Measurements from ENCODE around the gene EIF4G3. TPM values are rescaled to one million over a fixed set of nuclear protein-coding genes. Genes with fewer than 3 reads are reported as not detected.

EIF4G3 gene
- total RNA-seq, 1 experiment from 2014 or later: 55.4 TPM

DNA sequence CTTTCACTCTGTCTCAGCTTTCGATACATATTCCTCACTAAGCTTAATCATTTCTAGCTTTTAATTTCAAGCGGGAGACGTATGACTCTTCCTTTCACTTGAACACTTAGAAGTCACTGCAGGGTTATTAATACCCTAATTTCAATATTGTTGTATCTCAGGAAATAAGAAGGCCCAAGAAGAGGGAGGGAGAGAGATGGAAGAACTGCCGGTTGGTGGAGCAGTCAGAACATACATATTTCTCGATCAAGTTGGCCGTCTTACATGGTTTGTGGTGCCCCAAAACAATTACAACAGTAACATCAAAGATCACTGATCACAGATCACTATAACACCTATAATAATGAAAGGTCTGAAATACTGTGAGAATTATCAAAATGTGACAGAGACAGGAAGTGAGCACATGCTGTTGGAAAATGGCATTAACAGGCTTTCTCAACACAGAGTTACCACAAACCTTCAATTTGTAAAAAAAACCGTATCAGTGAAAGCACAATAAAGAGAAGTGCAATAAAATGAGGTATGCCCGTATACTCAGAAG, 244.2 kb downstream of the EIF4G3 start:
- H3K4me1 ChIP-seq: no peaks in the 10 kb centered on the region
- intact Hi-C loops (cut with micrococcal nuclease; ENCODE audit: unreplicated experiment): no loop called here

DNA sequence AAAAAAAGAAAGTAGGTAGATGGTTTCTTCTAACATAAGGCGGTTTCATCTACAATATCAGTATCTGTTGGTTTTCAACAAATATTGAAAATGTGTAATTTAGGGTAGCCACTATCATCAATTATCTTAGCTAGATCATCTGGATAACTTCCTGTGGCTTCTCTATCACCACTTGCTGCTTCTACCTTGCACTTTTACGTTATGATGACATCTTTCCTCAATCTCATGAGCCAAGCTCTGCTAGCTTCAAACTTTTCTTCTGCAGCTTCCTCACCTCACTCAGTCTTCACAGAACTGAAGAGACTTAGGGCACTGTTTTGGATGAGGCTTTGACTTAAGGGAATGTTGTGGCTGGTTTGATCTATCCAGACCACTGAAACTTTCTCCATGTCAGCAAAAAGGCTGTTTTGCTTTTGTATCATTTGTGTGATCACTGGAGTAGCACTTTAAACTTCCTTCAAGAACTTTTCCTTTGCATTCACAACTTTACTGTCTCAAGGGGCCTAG, 244.7 kb downstream of the EIF4G3 start:
- Mint-ChIP-seq H3K4me1 (ENCODE audit: low read depth, unreplicated experiment) (no peaks in the 10 kb centered on the region), H3K27me3 (ENCODE audit: insufficient read depth, unreplicated experiment) (no peaks in the 10 kb centered on the region), H3K36me3 (ENCODE audit: insufficient read depth, unreplicated experiment) (peaks cover 24% of the 10 kb centered on the region), H3K27ac (ENCODE audit: unreplicated experiment) (no peak overlapping the region), H3K4me3 (ENCODE audit: unreplicated experiment) (no peak overlapping the region), H3K9me3 (ENCODE audit: unreplicated experiment) (no peaks in the 10 kb centered on the region)
- intact Hi-C loops (cut with micrococcal nuclease; ENCODE audit: unreplicated experiment): no loop called here
- Histone ChIP-seq H3K4me3 (ENCODE audit: low read depth, low read length) (no peak overlapping the region), H3K27me3 (replicated peaks; ENCODE audit: control insufficient read depth, insufficient read depth, low read length) (no peaks in the 10 kb centered on the region), H3K9me3 (no peaks in the 10 kb centered on the region), H3K36me3 (ENCODE audit: control insufficient read depth, insufficient read depth, low read length) (no peaks in the 10 kb centered on the region; the same call in 1 of the 2 replicates), H3K4me1 (no peaks in the 10 kb centered on the region)
- CTCF ChIA-PET: no interaction called here
- POLR2A ChIA-PET: interaction anchor here (0.6 kb wide), 1 partner anchor 146 kb away, joined by 4 read pairs; no protein-coding TSS in a partner anchor
- BruUV-seq (replicated peaks): no TSS peak
- DNase-seq: no peak
- TF ChIP-seq, protein P1, sequence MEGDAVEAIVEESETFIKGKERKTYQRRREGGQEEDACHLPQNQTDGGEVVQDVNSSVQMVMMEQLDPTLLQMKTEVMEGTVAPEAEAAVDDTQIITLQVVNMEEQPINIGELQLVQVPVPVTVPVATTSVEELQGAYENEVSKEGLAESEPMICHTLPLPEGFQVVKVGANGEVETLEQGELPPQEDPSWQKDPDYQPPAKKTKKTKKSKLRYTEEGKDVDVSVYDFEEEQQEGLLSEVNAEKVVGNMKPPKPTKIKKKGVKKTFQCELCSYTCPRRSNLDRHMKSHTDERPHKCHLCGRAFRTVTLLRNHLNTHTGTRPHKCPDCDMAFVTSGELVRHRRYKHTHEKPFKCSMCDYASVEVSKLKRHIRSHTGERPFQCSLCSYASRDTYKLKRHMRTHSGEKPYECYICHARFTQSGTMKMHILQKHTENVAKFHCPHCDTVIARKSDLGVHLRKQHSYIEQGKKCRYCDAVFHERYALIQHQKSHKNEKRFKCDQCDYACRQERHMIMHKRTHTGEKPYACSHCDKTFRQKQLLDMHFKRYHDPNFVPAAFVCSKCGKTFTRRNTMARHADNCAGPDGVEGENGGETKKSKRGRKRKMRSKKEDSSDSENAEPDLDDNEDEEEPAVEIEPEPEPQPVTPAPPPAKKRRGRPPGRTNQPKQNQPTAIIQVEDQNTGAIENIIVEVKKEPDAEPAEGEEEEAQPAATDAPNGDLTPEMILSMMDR (IDR thresholded peaks at IDR 0.05; ENCODE audit: insufficient read depth in 1 of 2, low read depth in 1 of 2, low read length in 1 of 2, severe bottlenecking in 1 of 2, unreplicated experiment in 1 of 2): no peak

More for the DNA sequence above, 244.2 kb downstream of the EIF4G3 start:
- Mint-ChIP-seq H3K9me3 (ENCODE audit: unreplicated experiment) (no peaks in the 10 kb centered on the region), H3K4me1 (ENCODE audit: low read depth, unreplicated experiment) (no peaks in the 10 kb centered on the region), H3K36me3 (ENCODE audit: insufficient read depth, unreplicated experiment) (peaks cover 23% of the 10 kb centered on the region), H3K4me3 (ENCODE audit: unreplicated experiment) (no peak overlapping the region), H3K27me3 (ENCODE audit: insufficient read depth, unreplicated experiment) (no peaks in the 10 kb centered on the region), H3K27ac (ENCODE audit: unreplicated experiment) (no peak overlapping the region)
- CTCF ChIA-PET: no interaction called here
- DNase-seq: no peak
- no peaks in the 10 kb centered on the region for H3K27me3 ChIP-seq (replicated peaks; ENCODE audit: control insufficient read depth, insufficient read depth, low read length)
- TF ChIP-seq, protein P1 (IDR thresholded peaks at IDR 0.05; ENCODE audit: insufficient read depth in 1 of 2, low read depth in 1 of 2, low read length in 1 of 2, severe bottlenecking in 1 of 2, unreplicated experiment in 1 of 2): no peak
- no TSS peak for BruUV-seq (replicated peaks)
- H3K36me3 ChIP-seq (ENCODE audit: control insufficient read depth, insufficient read depth, low read length): no peaks in the 10 kb centered on the region; the same call in 1 of the 2 replicates
- H3K9me3 ChIP-seq: no peaks in the 10 kb centered on the region
- H3K4me3 ChIP-seq (ENCODE audit: low read depth, low read length): no peak overlapping the region
- POLR2A ChIA-PET: no interaction called here

DNA sequence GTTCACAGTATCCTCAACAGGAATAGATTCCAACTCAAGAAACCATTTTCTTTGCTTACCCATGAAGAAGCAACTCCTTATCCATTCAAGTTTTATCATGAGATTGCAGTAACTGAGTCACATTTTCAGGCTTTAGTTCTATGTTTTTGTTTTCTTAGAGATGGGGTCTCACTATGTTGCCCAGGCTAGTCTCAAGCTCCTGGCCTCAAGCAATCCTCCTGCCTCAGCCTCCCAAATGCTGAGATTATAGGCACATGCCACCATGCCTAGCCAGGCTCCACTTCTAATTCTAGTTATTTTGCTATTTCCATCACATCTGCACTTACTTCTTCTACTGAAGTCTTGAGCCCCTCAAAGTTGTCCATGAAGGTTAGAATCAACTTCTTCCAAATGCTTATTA, 246.3 kb downstream of the EIF4G3 start:
- no peak for DNase-seq
- ChIA-PET CTCF (no interaction called here), POLR2A (no interaction called here)
- intact Hi-C loops (cut with micrococcal nuclease; ENCODE audit: unreplicated experiment): no loop called here
- no peak overlapping the region for H3K4me3 ChIP-seq (ENCODE audit: low read depth, low read length)
- H3K9me3 ChIP-seq: no peaks in the 10 kb centered on the region
- H3K36me3 Mint-ChIP-seq (ENCODE audit: insufficient read depth, unreplicated experiment): peaks cover 21% of the 10 kb centered on the region
- H3K27ac Mint-ChIP-seq (ENCODE audit: unreplicated experiment): no peak overlapping the region
- H3K36me3 ChIP-seq (ENCODE audit: control insufficient read depth, insufficient read depth, low read length): no peaks in the 10 kb centered on the region; the same call in 1 of the 2 replicates
- no peaks in the 10 kb centered on the region for H3K4me1 ChIP-seq
- H3K27me3 Mint-ChIP-seq (ENCODE audit: insufficient read depth, unreplicated experiment): no peaks in the 10 kb centered on the region
- TF ChIP-seq, protein P1 (IDR thresholded peaks at IDR 0.05; ENCODE audit: insufficient read depth in 1 of 2, low read depth in 1 of 2, low read length in 1 of 2, severe bottlenecking in 1 of 2, unreplicated experiment in 1 of 2): no peak
- no TSS peak for BruUV-seq (replicated peaks)
- H3K27me3 ChIP-seq (replicated peaks; ENCODE audit: control insufficient read depth, insufficient read depth, low read length): no peaks in the 10 kb centered on the region
- H3K4me3 Mint-ChIP-seq (ENCODE audit: unreplicated experiment): no peak overlapping the region
- no peaks in the 10 kb centered on the region for H3K4me1 Mint-ChIP-seq (ENCODE audit: low read depth, unreplicated experiment)
- H3K9me3 Mint-ChIP-seq (ENCODE audit: unreplicated experiment): no peaks in the 10 kb centered on the region
